Epidermal melanocyte (primary cell): Measurements from ENCODE around the gene MAGI2.
"Not testable (repeated sequence)": the region's sequence is repeated elsewhere in the genome, so short reads cannot be mapped to it uniquely, and the experiment has no call there.

ENCODE experiments used
- DNase-seq: peaks from one replicate; pipeline ENCODE4 v3.0.0; 2011; ENCODE audit warnings: low spot score; ENCODE audit not compliant: insufficient read length

Gene MAGI2

DNA sequence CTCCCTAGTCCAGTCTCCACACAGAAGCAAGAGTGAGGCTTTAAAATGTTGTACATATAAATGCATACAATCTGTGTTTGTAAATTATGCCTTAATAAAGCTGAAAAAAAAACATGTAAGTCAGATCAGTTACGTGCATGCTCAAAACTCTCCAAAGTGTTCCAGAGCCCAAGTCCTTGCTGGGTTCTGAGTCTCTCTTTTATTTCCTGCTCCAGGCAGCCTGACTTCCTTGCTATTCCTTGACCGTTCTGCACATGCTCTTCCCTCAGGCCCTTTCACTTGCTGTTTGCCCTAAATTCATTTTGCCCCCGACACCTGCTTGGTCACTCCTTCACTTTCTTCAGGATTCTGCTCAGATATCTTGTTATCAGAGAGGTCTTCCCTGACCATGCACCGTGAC is 884.8 kb downstream of the MAGI2 start:
- no peak for DNase-seq

GRCh38 chr7:78567836-78568235 is 885.6 kb downstream of the MAGI2 start:
- DNase-seq: no peak

DNA sequence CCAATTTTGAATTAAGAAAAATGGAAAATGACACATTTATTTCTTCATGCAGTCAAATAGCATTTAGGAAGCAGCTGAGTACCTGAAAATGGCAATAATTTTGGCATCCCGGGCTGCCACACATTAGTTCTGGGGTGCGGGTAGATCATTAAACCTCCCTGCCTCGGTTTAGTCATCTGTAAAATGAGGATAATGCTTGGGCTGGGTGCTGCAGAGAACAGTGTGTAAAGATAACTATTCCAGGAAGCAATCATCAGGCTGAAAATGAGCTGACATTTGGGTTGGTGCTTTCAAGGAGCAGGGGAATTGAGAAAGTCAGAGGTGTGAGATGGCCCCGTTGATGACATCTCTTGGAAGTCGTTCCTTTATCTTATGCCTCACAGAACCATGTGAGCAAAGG is 887.7 kb downstream of the MAGI2 start:
- no peak for DNase-seq

DNA sequence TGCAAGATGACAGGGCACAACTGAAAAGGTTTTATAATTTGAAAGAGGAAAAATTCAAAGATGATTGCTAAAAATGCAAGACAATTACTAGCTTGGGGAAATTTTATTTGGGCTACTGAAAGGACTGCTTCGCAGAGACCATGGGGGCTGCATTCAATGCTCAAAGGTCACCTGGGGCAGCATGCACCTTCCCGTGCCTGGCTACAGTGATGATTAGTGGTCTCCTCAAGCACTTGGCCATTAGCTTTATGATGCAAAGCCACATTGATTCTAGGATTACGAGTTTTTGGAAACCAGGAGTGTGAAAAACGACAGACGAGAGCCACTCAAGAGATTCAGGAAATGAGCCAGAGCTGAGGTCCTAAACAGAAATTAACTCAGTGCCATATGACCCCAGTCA is 890.3 kb downstream of the MAGI2 start:
- no peak for DNase-seq

GRCh38 chr7:78562191-78562590 is 891.3 kb downstream of the MAGI2 start:
- no peak for DNase-seq

- DNase-seq: no peak
These were observed 894.9 kb downstream of the MAGI2 start for GRCh38 chr7:78558566-78558965.

- no peak for DNase-seq
These were observed 909.5 kb downstream of the MAGI2 start for GRCh38 chr7:78543976-78544375.

GRCh38 chr7:78542981-78543380 is 910.5 kb downstream of the MAGI2 start:
- no peak for DNase-seq

DNA sequence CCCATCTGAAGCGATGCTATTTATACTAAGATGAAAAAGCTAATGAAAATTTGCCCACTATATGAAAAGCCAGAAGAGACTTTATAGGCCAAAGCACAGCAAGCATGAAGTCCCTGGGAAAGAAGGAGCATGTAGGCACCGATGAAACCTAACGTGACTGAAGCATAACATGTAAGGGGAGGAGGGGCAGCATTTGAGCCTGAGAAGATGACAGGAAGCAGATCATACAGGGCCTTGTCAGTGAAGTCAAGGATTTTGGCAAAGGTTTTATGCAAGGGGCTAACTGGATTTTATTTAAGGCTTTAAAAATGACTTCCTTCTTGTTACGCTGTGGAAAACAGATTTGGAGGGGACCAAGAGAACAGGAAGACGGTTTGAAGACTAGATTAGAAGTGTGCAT is 910.9 kb downstream of the MAGI2 start:
- DNase-seq: no peak

GRCh38 chr7:78539825-78540224 is 913.6 kb downstream of the MAGI2 start:
- DNase-seq: no peak

DNA sequence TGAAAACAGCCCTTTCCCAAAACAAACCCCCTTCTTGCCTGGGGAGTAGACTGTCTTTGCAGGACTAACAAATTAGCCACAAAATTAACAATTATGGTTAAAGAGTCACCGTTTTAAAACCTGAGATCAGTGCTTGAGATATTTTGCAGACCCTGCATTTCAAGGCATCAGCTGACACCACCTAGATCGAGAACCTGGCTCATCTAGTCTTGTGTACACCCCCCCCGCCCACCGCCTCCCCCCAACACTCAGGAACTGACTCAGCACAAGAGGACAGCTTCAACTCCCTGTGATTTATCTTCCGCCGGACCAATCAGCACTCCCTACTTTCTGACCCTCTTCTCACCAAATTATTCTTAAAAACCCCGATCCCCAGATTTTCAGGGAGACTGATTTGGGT is 917.8 kb downstream of the MAGI2 start:
- DNase-seq: no peak

DNA sequence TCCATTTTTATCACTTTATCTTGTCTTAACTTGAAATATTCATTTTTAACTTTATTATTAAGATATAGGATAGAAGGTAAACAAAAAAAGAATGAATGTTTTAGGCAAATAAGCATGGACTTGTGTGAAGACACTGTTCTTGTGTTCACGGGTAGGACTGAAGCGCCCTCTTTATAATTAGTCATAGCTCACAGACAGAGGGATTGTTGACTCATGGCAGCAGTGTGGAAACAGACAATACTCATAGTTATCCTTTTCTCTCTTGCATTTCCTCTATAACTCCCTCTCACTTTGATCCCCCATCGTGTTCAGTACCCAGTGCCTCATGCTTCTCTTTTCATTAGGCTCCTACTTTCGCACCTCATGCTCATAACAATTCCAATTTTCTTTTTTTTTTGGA is 923.1 kb downstream of the MAGI2 start:
- no peak for DNase-seq

DNA sequence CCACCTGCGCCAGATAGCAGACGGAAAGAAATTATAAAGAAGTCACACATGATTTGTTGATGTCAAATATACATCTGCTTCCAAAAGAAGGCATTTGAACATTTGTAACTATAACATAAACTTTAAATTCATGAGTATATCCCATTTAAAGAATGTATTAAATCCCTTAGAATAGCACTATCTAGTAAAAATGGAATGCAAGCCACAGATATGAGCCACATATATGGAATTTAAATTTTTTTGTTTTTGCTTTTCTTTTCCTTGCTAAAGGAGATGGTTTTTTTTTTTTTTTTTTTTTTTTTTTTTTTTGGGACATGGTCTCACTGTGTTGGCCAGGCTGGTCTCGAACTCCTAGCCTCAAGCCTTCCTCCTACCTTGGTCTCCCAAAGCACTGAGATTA is 924.1 kb downstream of the MAGI2 start:
- DNase-seq: no peak

- DNase-seq: no peak
These were observed 924.5 kb downstream of the MAGI2 start for GRCh38 chr7:78528964-78529363.

DNA sequence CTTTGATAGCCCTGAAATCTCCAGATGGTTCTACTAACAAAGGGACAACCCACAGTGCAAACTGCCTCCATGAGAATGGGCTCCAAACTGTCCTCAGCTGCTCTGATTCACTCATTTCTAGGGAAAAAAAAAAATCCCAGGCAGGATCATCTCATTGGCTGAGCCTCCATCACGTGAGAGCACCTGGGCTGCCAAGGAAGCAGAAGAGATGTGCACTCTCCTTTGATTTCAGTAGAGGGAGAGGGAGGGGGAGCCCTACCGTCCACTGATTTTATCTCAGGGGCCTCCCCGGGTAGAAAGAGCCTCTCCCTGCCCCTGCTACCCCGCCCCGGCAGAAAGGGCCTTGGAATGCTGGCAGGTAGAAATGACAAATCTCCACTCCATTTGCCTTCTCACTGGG is 929.5 kb downstream of the MAGI2 start:
- no peak for DNase-seq

- DNase-seq: no peak
These were observed 931.5 kb downstream of the MAGI2 start for GRCh38 chr7:78521961-78522360.

DNA sequence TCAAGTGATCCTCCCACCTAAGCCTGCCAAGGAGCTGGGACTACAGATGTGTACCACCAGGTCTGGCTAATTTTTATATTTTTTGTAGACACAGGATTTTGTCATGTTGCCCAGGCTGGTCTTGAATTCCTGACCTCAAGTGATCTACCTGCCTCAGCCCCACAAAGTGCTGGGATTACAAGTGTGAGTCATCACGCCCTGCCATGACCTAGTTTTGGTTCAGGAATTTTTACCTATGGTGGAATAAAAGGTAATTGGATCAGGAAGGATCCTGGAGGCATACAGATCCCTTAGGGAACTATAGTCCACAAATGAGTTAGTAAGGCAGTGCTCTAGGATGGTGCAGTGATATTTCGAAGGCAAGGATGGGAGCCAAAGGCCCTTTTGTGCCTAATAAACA is 937.0 kb downstream of the MAGI2 start:
- DNase-seq: no peak

GRCh38 chr7:78514634-78515033 is 938.8 kb downstream of the MAGI2 start:
- DNase-seq: no peak

DNA sequence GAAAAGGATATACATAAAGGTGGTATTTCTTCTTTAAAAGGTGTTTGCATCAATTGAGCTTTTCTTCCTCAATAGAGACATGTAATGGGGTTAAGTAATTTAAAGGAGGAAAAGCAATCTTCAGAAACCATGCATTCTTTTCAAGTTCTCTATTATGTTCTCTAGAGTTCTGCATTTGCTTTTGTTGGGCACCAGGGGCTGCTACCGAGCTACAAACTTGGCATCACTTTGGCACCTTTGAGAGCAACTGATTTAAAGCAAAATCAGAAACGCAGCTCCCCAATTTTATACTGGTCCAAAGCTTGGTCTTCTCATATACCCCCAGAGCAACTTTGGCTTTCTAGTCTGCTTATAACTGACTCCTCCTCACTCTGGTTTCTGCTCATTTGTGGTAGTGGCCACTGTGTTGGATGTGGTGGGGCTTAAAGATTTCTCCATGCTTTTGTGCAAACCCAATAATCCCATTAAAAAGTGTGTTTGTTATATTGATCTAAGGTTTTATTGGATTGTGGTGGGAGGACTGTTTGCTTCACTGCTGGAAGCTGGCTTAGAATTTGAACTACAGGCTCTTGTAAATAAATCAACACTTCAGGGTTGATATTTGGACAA is 942.8 kb downstream of the MAGI2 start:
- DNase-seq: no peak

GRCh38 chr7:78503301-78503700 is 950.2 kb downstream of the MAGI2 start:
- DNase-seq: not testable (repeated sequence)

GRCh38 chr7:78501064-78501463 is 952.4 kb downstream of the MAGI2 start:
- DNase-seq: no peak

DNA sequence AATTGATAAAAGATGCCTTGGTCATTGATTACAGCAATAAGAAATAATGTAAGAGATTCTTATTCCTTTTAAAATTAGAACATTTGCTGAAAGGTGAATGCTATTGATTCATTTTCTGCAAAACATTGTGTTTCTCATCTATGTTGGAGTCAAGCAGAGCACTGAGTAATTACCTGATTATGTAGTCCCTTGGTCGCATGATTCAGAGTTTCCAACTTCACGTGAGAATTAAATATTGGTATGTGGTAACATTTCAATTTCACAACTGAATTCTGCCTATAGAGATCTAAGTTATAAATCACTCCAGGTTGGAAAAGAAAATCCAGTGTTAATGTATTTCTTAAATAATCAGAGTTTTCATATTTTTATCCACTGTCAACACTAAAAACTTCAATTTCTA is 953.5 kb downstream of the MAGI2 start:
- DNase-seq: no peak

DNA sequence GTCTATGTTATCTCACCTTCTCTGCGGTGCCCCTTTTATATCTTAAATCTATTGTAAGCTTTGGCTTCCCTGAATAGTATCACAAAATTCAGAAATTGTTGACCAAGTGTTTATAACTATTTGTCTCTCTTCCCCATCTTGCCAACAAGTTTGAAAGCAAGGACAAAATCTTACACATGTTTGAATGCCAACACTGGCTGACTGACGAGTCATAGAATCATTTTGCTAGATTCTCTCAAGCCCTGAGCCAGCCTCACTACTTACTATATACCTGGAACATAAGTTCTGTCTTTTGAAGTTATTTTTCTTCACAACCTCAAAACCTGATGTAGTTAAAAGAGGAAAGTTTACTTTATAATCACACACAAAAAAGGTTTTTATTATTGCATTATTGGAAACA is 954.2 kb downstream of the MAGI2 start:
- no peak for DNase-seq
